Measurements from ENCODE around the gene PLD4. TPM values are rescaled to one million over a fixed set of nuclear protein-coding genes. Genes with fewer than 3 reads are reported as not detected.

PLD4 gene
- total RNA-seq, 2 donors from 2014 or later: not detected

DNA sequence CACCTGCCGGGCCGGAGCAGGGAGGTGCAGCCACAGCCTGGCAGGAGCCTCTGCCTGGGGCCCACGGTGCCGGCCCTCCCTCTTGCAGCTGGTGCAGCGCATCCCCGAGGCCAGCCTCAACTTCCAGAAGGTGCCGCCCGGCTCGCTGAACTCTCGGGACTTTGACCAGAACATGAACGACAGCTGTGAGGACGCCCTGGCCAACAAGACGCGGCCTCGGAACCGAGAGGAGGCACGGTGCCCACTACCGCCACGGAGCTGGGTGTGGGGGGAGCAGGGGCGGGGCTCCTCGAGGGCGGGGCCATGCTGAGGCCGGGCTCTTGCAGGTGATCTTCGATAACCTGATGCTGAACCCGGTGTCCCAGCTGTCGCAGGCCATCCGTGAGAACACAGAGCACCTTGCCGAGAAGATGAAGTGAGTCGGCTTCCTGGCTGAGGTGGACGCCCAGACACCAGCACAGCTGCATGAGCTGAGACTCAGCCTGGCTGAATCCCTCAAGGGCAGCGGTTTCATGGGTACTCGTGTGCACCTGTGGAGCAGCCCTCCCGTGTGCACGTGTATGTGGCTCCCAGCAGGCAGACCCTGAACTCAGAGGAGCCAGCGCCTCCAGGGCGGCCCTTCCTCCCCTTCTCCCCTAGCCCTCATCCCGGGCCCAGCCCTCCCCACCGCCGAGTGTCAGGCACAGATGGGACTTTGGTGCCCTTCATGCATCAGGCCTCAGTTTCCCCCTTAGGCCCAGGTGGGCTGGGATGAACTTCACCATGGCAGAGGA lies 31.1 kb upstream of the PLD4 start:
- no peak overlapping the region for H3K4me3 ChIP-seq
- WGBS, 2 donors: 64% methylated on average over 39 of the region's 39 CpGs; no CpG with 5 or more reads in 1 of the 2 donors
- peaks cover 32% of the 10 kb centered on the region for H3K4me1 ChIP-seq
- intact Hi-C loops (cut with DNase I): no loop called here
- TF ChIP-seq POLR2A (IDR thresholded peaks at IDR 0.05): no peak
- TF ChIP-seq CTCF (IDR thresholded peaks at IDR 0.05): no peak
- H3K9me3 ChIP-seq: no peaks in the 10 kb centered on the region
- ATAC-seq (no peak), DNase-seq (peak in 3 of 4 donors; percentile 39 to 66 (median 61))
- H3K27me3 ChIP-seq: no peaks in the 10 kb centered on the region
- no peak overlapping the region for H3K27ac ChIP-seq
- no peaks in the 10 kb centered on the region for H3K36me3 ChIP-seq (replicated peaks in 1 of 2; ENCODE audit: insufficient read depth in 1 of 2, low read depth in 2 of 2)

- H3K27me3 ChIP-seq: no peaks in the 10 kb centered on the region
- DNase-seq (peak in 3 of 4 donors; percentile 7 to 19 (median 11)), ATAC-seq (no peak)
- intact Hi-C loops (cut with DNase I): no loop called here
- TF ChIP-seq CTCF (IDR thresholded peaks at IDR 0.05): no peak
- TF ChIP-seq POLR2A (IDR thresholded peaks at IDR 0.05): no peak
- no peaks in the 10 kb centered on the region for H3K9me3 ChIP-seq
- WGBS, 2 donors: 85% methylated on average over 14 to 27 of the region's 30 CpGs
- H3K36me3 ChIP-seq (replicated peaks in 1 of 2; ENCODE audit: insufficient read depth in 1 of 2, low read depth in 2 of 2): no peaks in the 10 kb centered on the region
- peaks cover 32% of the 10 kb centered on the region for H3K4me1 ChIP-seq
- peak overlapping the region in 2 of 4 donors; percentile 77 to 88 for H3K27ac ChIP-seq
- no peak overlapping the region for H3K4me3 ChIP-seq
Observed at GRCh38 chr14:104894331-104895206, 30.1 kb upstream of the PLD4 start.

GRCh38 chr14:104895207-104895785 lies 29.4 kb upstream of the PLD4 start:
- peak; percentile 21 to 40 (median 32) for DNase-seq
- H3K36me3 ChIP-seq (replicated peaks in 1 of 2; ENCODE audit: insufficient read depth in 1 of 2, low read depth in 2 of 2): no peaks in the 10 kb centered on the region
- H3K4me3 ChIP-seq: no peak overlapping the region
- H3K27ac ChIP-seq: peak overlapping the region; percentile 50 to 91 (median 82)
- TF ChIP-seq POLR2A (IDR thresholded peaks at IDR 0.05): no peak
- TF ChIP-seq CTCF (IDR thresholded peaks at IDR 0.05): no peak
- intact Hi-C loops (cut with DNase I): no loop called here
- H3K27me3 ChIP-seq: no peaks in the 10 kb centered on the region
- H3K9me3 ChIP-seq: no peaks in the 10 kb centered on the region
- ATAC-seq: no peak
- peaks cover 32% of the 10 kb centered on the region for H3K4me1 ChIP-seq
- WGBS, 2 donors: 32 to 53% methylated on average over 2 to 9 of the region's 9 CpGs

- intact Hi-C loops (cut with DNase I): no loop called here
- Histone ChIP-seq H3K27ac (peak overlapping the region; percentile 50 to 91 (median 82)), H3K36me3 (replicated peaks in 1 of 2; ENCODE audit: insufficient read depth in 1 of 2, low read depth in 2 of 2) (no peaks in the 10 kb centered on the region), H3K4me1 (peaks cover 32% of the 10 kb centered on the region), H3K9me3 (no peaks in the 10 kb centered on the region), H3K27me3 (no peaks in the 10 kb centered on the region), H3K4me3 (no peak overlapping the region)
- TF ChIP-seq POLR2A (IDR thresholded peaks at IDR 0.05) (peak in 2 of 3 donors; percentile 39 to 56), CTCF (IDR thresholded peaks at IDR 0.05) (no peak)
- 20 to 22% methylated on average over 7 to 34 of the region's 34 CpGs for WGBS, 2 donors
- ATAC-seq (peak; percentile 62), DNase-seq (peak; percentile 85 to 93 (median 92))
Observed at GRCh38 chr14:104895786-104896661, 28.7 kb upstream of the PLD4 start.

Data from body of pancreas (tissue), 4 donors.